ENCODE results near the gene UBE2B.

Gene UBE2B

DNA sequence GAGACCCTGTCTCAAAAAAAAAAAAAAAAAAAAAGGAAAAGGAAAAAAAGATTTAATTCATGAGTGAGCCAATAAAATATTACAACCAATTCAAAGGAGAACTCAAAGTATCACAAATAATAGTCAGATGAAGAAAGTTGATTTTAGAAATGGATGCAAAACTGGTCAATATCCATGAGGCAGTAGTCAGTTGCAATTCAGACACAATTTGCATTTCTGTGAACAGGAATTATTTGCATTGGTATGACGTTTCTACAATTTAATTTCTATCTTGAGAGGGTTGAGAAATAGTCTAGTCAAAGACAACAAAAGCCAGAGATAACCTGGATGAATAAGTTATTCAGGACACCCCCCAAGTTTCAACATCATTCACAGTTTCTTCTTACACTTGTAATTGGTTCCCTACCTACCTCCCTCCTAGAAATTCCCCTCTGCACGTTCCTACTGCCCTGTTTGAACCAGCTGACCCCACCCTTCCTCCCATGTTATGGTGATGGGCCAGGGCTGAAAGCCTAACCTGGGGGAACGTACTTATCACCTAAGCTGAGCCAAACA, 68.9 kb downstream of the UBE2B start:
- TF ChIP-seq TCF12 (IDR thresholded peaks at IDR 0.05; ENCODE audit: low read depth) (no peak), ZBTB7A (IDR thresholded peaks at IDR 0.05; ENCODE audit: low read depth) (no peak), TEAD4 (IDR thresholded peaks at IDR 0.05) (no peak), EGR1 (IDR thresholded peaks at IDR 0.05) (no peak), FOXM1 (IDR thresholded peaks at IDR 0.05; ENCODE audit: borderline replicate concordance, low read depth) (no peak), EP300 (IDR thresholded peaks at IDR 0.05; ENCODE audit: borderline replicate concordance) (no peak), CEBPB (IDR thresholded peaks at IDR 0.05) (no peak), YY1 (IDR thresholded peaks at IDR 0.05; ENCODE audit: low read depth) (no peak), NFIC (IDR thresholded peaks at IDR 0.05) (no peak), RAD21 (IDR thresholded peaks at IDR 0.05; ENCODE audit: low read depth) (no peak), TAF1 (IDR thresholded peaks at IDR 0.05; ENCODE audit: low read depth) (no peak), CREB1 (IDR thresholded peaks at IDR 0.05; ENCODE audit: low read depth) (no peak)
- TF ChIP-seq, protein P1, sequence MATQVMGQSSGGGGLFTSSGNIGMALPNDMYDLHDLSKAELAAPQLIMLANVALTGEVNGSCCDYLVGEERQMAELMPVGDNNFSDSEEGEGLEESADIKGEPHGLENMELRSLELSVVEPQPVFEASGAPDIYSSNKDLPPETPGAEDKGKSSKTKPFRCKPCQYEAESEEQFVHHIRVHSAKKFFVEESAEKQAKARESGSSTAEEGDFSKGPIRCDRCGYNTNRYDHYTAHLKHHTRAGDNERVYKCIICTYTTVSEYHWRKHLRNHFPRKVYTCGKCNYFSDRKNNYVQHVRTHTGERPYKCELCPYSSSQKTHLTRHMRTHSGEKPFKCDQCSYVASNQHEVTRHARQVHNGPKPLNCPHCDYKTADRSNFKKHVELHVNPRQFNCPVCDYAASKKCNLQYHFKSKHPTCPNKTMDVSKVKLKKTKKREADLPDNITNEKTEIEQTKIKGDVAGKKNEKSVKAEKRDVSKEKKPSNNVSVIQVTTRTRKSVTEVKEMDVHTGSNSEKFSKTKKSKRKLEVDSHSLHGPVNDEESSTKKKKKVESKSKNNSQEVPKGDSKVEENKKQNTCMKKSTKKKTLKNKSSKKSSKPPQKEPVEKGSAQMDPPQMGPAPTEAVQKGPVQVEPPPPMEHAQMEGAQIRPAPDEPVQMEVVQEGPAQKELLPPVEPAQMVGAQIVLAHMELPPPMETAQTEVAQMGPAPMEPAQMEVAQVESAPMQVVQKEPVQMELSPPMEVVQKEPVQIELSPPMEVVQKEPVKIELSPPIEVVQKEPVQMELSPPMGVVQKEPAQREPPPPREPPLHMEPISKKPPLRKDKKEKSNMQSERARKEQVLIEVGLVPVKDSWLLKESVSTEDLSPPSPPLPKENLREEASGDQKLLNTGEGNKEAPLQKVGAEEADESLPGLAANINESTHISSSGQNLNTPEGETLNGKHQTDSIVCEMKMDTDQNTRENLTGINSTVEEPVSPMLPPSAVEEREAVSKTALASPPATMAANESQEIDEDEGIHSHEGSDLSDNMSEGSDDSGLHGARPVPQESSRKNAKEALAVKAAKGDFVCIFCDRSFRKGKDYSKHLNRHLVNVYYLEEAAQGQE (IDR thresholded peaks at IDR 0.05; ENCODE audit: low read depth) = no peak
- TF ChIP-seq, protein P2, sequence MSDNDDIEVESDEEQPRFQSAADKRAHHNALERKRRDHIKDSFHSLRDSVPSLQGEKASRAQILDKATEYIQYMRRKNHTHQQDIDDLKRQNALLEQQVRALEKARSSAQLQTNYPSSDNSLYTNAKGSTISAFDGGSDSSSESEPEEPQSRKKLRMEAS (IDR thresholded peaks at IDR 0.05) = no peak
- TF ChIP-seq, protein P3, sequence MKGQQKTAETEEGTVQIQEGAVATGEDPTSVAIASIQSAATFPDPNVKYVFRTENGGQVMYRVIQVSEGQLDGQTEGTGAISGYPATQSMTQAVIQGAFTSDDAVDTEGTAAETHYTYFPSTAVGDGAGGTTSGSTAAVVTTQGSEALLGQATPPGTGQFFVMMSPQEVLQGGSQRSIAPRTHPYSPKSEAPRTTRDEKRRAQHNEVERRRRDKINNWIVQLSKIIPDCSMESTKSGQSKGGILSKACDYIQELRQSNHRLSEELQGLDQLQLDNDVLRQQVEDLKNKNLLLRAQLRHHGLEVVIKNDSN (IDR thresholded peaks at IDR 0.05) = no peak

Measured in Ishikawa (cell line).